HEK293 (cell line): ENCODE data around the gene CAMK1.

ENCODE experiments used
- CTCF ChIA-PET: fragments of 350-600 bp; formaldehyde crosslinking; extraction: SDS; loops from one replicate; lab custom pipeline; 2021; ENCODE audit warnings: antibody characterized with exemption; lab: Yijun Ruan, JAX
- POLR2A ChIA-PET: fragments of 300-600 bp; formaldehyde crosslinking; extraction: SDS; loops from one replicate; lab custom pipeline; 2020; ENCODE audit warnings: antibody characterized with exemption, inconsistent platforms; lab: Yijun Ruan, JAX
- H3K27ac ChIP-seq: fragments of 200-500 bp; sonication (Bioruptor generic); 2 replicates; pipeline ENCODE4 v1.5.1; 2014; ENCODE audit warnings: low read depth, low read length, control low read depth, inconsistent platforms; ENCODE audit errors: extremely low read depth
- H3K36me3 ChIP-seq, 2 experiments: fragments of 200-500 bp in 1 of 2; sonication (Bioruptor generic) in 1 of 2; 1 replicate in 1 of 2; 2 replicates in 1 of 2; pipeline ENCODE4 v1.5.1; 2014 to 2017; ENCODE audit warnings: inconsistent platforms in 2 of 2, low read length in 2 of 2; ENCODE audit not compliant: control insufficient read depth in 2 of 2, insufficient read depth in 1 of 2
- H3K4me1 ChIP-seq: fragments of 200-500 bp; sonication (Bioruptor generic); 2 replicates; pipeline ENCODE4 v1.5.1; 2014; ENCODE audit warnings: mild to moderate bottlenecking, low read length, inconsistent platforms; ENCODE audit not compliant: control insufficient read depth, insufficient read depth
- H3K4me3 ChIP-seq: 2 replicates; pipeline ENCODE4 v1.5.1; 2011; ENCODE audit warnings: low read depth, mild to moderate bottlenecking, control low read depth, low read length, moderate library complexity
- H3K9me3 ChIP-seq: fragments of 200-500 bp; sonication (Bioruptor generic); 2 replicates; pipeline ENCODE4 v1.5.1; 2014; ENCODE audit warnings: low read depth, low read length, inconsistent platforms; ENCODE audit not compliant: control insufficient read depth, insufficient read depth
- BCL11A ChIP-seq: fragments of 450-650 bp; formaldehyde crosslinking; IDR thresholded peaks from 2 replicates; pipeline ENCODE4 v1.5.1; 2016; ENCODE audit warnings: low read depth, missing biosample characterization, missing genetic modification characterization
- GLIS1 ChIP-seq: fragments of 450-650 bp; formaldehyde crosslinking; IDR thresholded peaks from 2 replicates; pipeline ENCODE4 v1.5.1; 2016; ENCODE audit warnings: missing biosample characterization, missing genetic modification characterization
- KLF7 ChIP-seq: fragments of 450-650 bp; formaldehyde crosslinking; IDR thresholded peaks from 2 replicates; pipeline ENCODE4 v1.5.1; 2016; ENCODE audit warnings: missing biosample characterization, missing genetic modification characterization, borderline replicate concordance
- PRDM10 ChIP-seq: fragments of 450-650 bp; formaldehyde crosslinking; IDR thresholded peaks from 2 replicates; pipeline ENCODE4 v1.5.1; 2016; ENCODE audit warnings: missing biosample characterization, missing genetic modification characterization
- RBAK ChIP-seq: fragments of 450-650 bp; formaldehyde crosslinking; IDR thresholded peaks from 2 replicates; pipeline ENCODE4 v1.5.1; 2016; ENCODE audit warnings: missing biosample characterization, missing genetic modification characterization
- SP7 ChIP-seq: fragments of 450-650 bp; formaldehyde crosslinking; IDR thresholded peaks from 2 replicates; pipeline ENCODE4 v1.5.1; 2016; ENCODE audit warnings: missing biosample characterization, missing genetic modification characterization
- TCF7L2 ChIP-seq: IDR thresholded peaks from 2 replicates; pipeline ENCODE4 v1.6.1; 2011; ENCODE audit warnings: low read depth, mild to moderate bottlenecking, inconsistent platforms, low read length, moderate library complexity, borderline replicate concordance
- WT1 ChIP-seq: fragments of 450-650 bp; formaldehyde crosslinking; IDR thresholded peaks from 2 replicates; pipeline ENCODE4 v1.5.1; 2016; ENCODE audit warnings: missing biosample characterization, missing genetic modification characterization
- ZNF146 ChIP-seq: fragments of 450-650 bp; formaldehyde crosslinking; IDR thresholded peaks from 2 replicates; pipeline ENCODE4 v1.5.1; 2016; ENCODE audit warnings: missing biosample characterization, missing genetic modification characterization
- ZNF16 ChIP-seq: fragments of 450-650 bp; formaldehyde crosslinking; IDR thresholded peaks from 2 replicates; pipeline ENCODE4 v1.5.1; 2016; ENCODE audit warnings: low read depth, missing biosample characterization, missing genetic modification characterization
- ZNF169 ChIP-seq: fragments of 450-650 bp; formaldehyde crosslinking; IDR thresholded peaks from 2 replicates; pipeline ENCODE4 v1.5.1; 2016; ENCODE audit warnings: missing biosample characterization, missing genetic modification characterization
- ZNF292 ChIP-seq: fragments of 450-650 bp; formaldehyde crosslinking; IDR thresholded peaks from 2 replicates; pipeline ENCODE4 v1.5.1; 2016; ENCODE audit warnings: low read depth, missing biosample characterization, missing genetic modification characterization, borderline replicate concordance
- ZNF416 ChIP-seq: fragments of 450-650 bp; formaldehyde crosslinking; IDR thresholded peaks from 2 replicates; pipeline ENCODE4 v1.5.1; 2016; ENCODE audit warnings: missing biosample characterization, missing genetic modification characterization
- ZNF426 ChIP-seq: fragments of 450-650 bp; formaldehyde crosslinking; IDR thresholded peaks from 2 replicates; pipeline ENCODE4 v1.5.1; 2017; ENCODE audit warnings: missing biosample characterization, missing genetic modification characterization, mild to moderate bottlenecking, inconsistent platforms, moderate library complexity
- ZNF48 ChIP-seq: fragments of 450-650 bp; formaldehyde crosslinking; IDR thresholded peaks from 2 replicates; pipeline ENCODE4 v1.5.1; 2016; ENCODE audit warnings: missing biosample characterization, missing genetic modification characterization
- ZNF514 ChIP-seq: fragments of 450-650 bp; formaldehyde crosslinking; IDR thresholded peaks from 2 replicates; pipeline ENCODE4 v1.5.1; 2016; ENCODE audit warnings: missing biosample characterization, missing genetic modification characterization
- ZNF629 ChIP-seq: fragments of 450-650 bp; formaldehyde crosslinking; IDR thresholded peaks from 2 replicates; pipeline ENCODE4 v1.5.1; 2017; ENCODE audit warnings: missing biosample characterization, missing genetic modification characterization
- ZNF76 ChIP-seq: fragments of 450-650 bp; formaldehyde crosslinking; IDR thresholded peaks from 2 replicates; pipeline ENCODE4; 2016; ENCODE audit warnings: low read depth, missing biosample characterization, missing genetic modification characterization, borderline replicate concordance
- ZNF776 ChIP-seq: fragments of 450-650 bp; formaldehyde crosslinking; IDR thresholded peaks from 2 replicates; pipeline ENCODE4 v1.5.0; 2017; ENCODE audit warnings: missing biosample characterization, missing genetic modification characterization, borderline replicate concordance
- ZNF785 ChIP-seq: fragments of 450-650 bp; formaldehyde crosslinking; IDR thresholded peaks from 2 replicates; pipeline ENCODE4 v1.5.1; 2016; ENCODE audit warnings: missing biosample characterization, missing genetic modification characterization
- TF ChIP-seq, protein P1 (sequence below): fragments of 450-650 bp; formaldehyde crosslinking; IDR thresholded peaks from 2 replicates; pipeline ENCODE4 v1.5.1; 2016; ENCODE audit warnings: missing biosample characterization, missing genetic modification characterization
- TF ChIP-seq, protein P2 (sequence below): fragments of 450-650 bp; formaldehyde crosslinking; IDR thresholded peaks from 2 replicates; pipeline ENCODE4 v1.5.1; 2016; ENCODE audit warnings: missing biosample characterization, missing genetic modification characterization
- TF ChIP-seq, protein P3 (sequence below): fragments of 450-650 bp; formaldehyde crosslinking; IDR thresholded peaks from 2 replicates; pipeline ENCODE4 v1.5.1; 2016; ENCODE audit warnings: missing biosample characterization, missing genetic modification characterization
- TF ChIP-seq, protein P4 (sequence below): fragments of 450-650 bp; formaldehyde crosslinking; IDR thresholded peaks from 2 replicates; pipeline ENCODE4 v1.5.1; 2016; ENCODE audit warnings: missing biosample characterization, missing genetic modification characterization

CAMK1 gene

GRCh38 chr3:9803494-9803893, 33.7 kb upstream of the CAMK1 start:
- no peak overlapping the region for H3K4me3 ChIP-seq
- H3K27ac ChIP-seq = no peak overlapping the region
- TF ChIP-seq SP7 (no peak), PRDM10 (tag by site-specific recombination) (no peak), ZNF16 (no peak), KLF7 (tag by site-specific recombination) (no peak), ZNF426 (no peak), TCF7L2 (no peak), GLIS1 (no peak), ZNF785 (tag by site-specific recombination) (no peak), ZNF514 (tag by site-specific recombination) (no peak), ZNF169 (no peak), ZNF416 (tag by site-specific recombination) (no peak), BCL11A (tag by site-specific recombination) (no peak), ZNF48 (tag by site-specific recombination) (no peak), ZNF629 (tag by site-specific recombination) (no peak), ZNF292 (tag by site-specific recombination) (no peak), ZNF776 (tag by site-specific recombination) (no peak), RBAK (tag by site-specific recombination) (no peak)
- TF ChIP-seq, protein P1, sequence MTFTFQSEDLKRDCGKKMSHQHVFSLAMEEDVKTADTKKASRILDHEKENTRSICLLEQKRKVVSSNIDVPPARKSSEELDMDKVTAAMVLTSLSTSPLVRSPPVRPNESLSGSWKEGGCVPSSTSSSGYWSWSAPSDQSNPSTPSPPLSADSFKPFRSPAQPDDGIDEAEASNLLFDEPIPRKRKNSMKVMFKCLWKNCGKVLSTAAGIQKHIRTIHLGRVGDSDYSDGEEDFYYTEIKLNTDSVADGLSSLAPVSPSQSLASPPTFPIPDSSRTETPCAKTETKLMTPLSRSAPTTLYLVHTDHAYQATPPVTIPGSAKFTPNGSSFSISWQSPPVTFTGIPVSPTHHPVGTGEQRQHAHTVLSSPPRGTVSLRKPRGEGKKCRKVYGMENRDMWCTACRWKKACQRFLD (tag by site-specific recombination) = no peak
- no peaks in the 10 kb centered on the region for H3K9me3 ChIP-seq
- ChIA-PET CTCF (interaction anchor here (0.5 kb wide), 1 partner anchor 427 kb away, joined by 4 read pairs; no protein-coding TSS in a partner anchor), POLR2A (interaction anchor here (1.2 to 2.3 kb wide), 2 partner anchors 8 to 10 kb away, joined by 3 to 14 read pairs; partner anchors contain the start of genes ARPC4 and TADA3)
- H3K4me1 ChIP-seq = no peaks in the 10 kb centered on the region; the same call in 1 of the 2 replicates
- peaks cover 55 to 91% of the 10 kb centered on the region in 2 experiments for H3K36me3 ChIP-seq

DNA sequence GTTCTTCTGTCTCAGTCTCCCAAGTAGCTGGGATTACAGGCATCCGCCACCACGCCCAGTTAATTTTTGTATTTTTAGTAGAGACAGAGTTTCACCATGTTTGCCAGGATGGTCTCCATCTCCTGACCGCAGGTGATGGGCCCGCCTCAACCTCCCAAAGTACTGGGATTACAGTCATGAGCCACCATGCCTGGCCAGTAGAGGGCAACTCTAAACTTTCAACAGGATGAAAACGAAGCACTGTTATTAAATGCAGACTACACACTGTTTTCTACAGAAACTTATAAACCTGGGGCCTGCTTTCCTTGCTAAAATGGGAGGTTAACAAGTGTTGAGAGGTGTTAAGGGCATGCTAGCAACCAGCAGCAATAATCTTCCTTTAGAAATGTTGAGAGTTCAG, 30.8 kb upstream of the CAMK1 start:
- no peak overlapping the region for H3K27ac ChIP-seq
- CTCF ChIA-PET = interaction anchor here (1.1 kb wide), 1 partner anchor 449 kb away, joined by 7 read pairs; no protein-coding TSS in a partner anchor
- no peaks in the 10 kb centered on the region for H3K4me1 ChIP-seq
- H3K36me3 ChIP-seq = peaks cover 65 to 85% of the 10 kb centered on the region in 2 experiments
- POLR2A ChIA-PET = interaction anchor here (0.7 to 1.3 kb wide), 2 partner anchors 8 to 286 kb away, joined by 4 to 7 read pairs; partner anchors contain the start of gene ARPC4
- no peaks in the 10 kb centered on the region for H3K9me3 ChIP-seq
- no peak overlapping the region for H3K4me3 ChIP-seq
- TF ChIP-seq, protein P2, sequence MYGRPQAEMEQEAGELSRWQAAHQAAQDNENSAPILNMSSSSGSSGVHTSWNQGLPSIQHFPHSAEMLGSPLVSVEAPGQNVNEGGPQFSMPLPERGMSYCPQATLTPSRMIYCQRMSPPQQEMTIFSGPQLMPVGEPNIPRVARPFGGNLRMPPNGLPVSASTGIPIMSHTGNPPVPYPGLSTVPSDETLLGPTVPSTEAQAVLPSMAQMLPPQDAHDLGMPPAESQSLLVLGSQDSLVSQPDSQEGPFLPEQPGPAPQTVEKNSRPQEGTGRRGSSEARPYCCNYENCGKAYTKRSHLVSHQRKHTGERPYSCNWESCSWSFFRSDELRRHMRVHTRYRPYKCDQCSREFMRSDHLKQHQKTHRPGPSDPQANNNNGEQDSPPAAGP (tag by site-specific recombination) = no peak
- TF ChIP-seq, protein P3, sequence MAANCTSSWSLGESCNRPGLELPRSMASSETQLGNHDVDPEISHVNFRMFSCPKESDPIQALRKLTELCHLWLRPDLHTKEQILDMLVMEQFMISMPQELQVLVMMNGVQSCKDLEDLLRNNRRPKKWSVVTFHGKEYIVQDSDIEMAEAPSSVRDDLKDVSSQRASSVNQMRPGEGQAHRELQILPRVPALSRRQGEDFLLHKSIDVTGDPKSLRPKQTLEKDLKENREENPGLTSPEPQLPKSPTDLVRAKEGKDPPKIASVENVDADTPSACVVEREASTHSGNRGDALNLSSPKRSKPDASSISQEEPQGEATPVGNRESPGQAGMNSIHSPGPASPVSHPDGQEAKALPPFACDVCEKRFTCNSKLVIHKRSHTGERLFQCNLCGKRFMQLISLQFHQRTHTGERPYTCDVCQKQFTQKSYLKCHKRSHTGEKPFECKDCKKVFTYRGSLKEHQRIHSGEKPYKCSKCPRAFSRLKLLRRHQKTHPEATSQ (tag by site-specific recombination) = no peak
- TF ChIP-seq ZNF146 (tag by site-specific recombination) = no peak
- TF ChIP-seq, protein P4, sequence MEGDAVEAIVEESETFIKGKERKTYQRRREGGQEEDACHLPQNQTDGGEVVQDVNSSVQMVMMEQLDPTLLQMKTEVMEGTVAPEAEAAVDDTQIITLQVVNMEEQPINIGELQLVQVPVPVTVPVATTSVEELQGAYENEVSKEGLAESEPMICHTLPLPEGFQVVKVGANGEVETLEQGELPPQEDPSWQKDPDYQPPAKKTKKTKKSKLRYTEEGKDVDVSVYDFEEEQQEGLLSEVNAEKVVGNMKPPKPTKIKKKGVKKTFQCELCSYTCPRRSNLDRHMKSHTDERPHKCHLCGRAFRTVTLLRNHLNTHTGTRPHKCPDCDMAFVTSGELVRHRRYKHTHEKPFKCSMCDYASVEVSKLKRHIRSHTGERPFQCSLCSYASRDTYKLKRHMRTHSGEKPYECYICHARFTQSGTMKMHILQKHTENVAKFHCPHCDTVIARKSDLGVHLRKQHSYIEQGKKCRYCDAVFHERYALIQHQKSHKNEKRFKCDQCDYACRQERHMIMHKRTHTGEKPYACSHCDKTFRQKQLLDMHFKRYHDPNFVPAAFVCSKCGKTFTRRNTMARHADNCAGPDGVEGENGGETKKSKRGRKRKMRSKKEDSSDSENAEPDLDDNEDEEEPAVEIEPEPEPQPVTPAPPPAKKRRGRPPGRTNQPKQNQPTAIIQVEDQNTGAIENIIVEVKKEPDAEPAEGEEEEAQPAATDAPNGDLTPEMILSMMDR (tag by site-specific recombination) = no peak
- TF ChIP-seq ZNF76 (tag by site-specific recombination) = no peak
- TF ChIP-seq WT1 (tag by site-specific recombination) = no peak
